Ovary (tissue), 9 donors: ENCODE measurements around the gene RNF32. TPM values are rescaled to one million over a fixed set of nuclear protein-coding genes. Genes with fewer than 3 reads are reported as not detected.

Source experiments
- DNase-seq, 5 donors: peaks; one replicate each; pipeline ENCODE4 v3.0.0-alpha.2; 2019 to 2020
- H3K27ac ChIP-seq, 2 donors: fragments of 200-600 bp; one replicate each; pipeline versions ENCODE4 v1.5.1 to v1.8.0; 2019 to 2022
- H3K27me3 ChIP-seq: fragments of 200-600 bp; one replicate; pipeline ENCODE4 v1.8.0; 2022
- H3K36me3 ChIP-seq: fragments of 200-600 bp; sonication (generic); one replicate; pipeline ENCODE4 v1.5.1; 2019
- H3K4me1 ChIP-seq: one replicate; pipeline ENCODE4 v1.8.1; 2013; ENCODE audit warnings: mild to moderate bottlenecking, moderate library complexity; ENCODE audit not compliant: insufficient read depth
- H3K4me3 ChIP-seq: fragments of 200-600 bp; sonication (generic); one replicate; pipeline ENCODE4 v1.5.1; 2017
- H3K9me3 ChIP-seq, 2 donors: fragments of 200-600 bp in 1 of 2; sonication (generic) in 1 of 2; one replicate each; pipeline versions ENCODE4 v1.5.1 to v1.8.1; 2013 to 2019; ENCODE audit warnings: mild to moderate bottlenecking in 1 of 2, moderate library complexity in 1 of 2
- CTCF ChIP-seq, 3 donors: fragments of 450-650 bp in 2 of 3; fragments of 200-600 bp in 1 of 3; IDR thresholded peaks; one replicate each; pipeline versions ENCODE4 v1.5.1 to v1.8.0; 2016 to 2022; ENCODE audit warnings: antibody characterized with exemption in 3 of 3, mild to moderate bottlenecking in 1 of 3
- EP300 ChIP-seq: sonication (generic); formaldehyde crosslinking; IDR thresholded peaks from one replicate; pipeline ENCODE4 v1.6.1; 2017; ENCODE audit warnings: antibody characterized with exemption
- POLR2A ChIP-seq: fragments of 450-650 bp; IDR thresholded peaks from one replicate; pipeline ENCODE4 v1.6.1; 2017; ENCODE audit warnings: antibody characterized with exemption, mild to moderate bottlenecking, moderate library complexity
- WGBS, 3 donors: extraction: QIAGEN DNeasy Blood & Tissue Kit in 1 of 3; methylation state at CpG; one replicate each; pipeline versions ENCODE4 v1.1.5 to v1.1.7; 2013 to 2017; 5-methylcytosine and 5-hydroxymethylcytosine counted together
- intact Hi-C, 4 donors: fragments of 100-400 bp; cut with DNase I; formaldehyde crosslinking; loops; one replicate each; pipeline versions ENCODE4 v1.11.0 to v1.15.1; 2022 to 2023
- polyA plus RNA-seq, 2 donors: library from polyadenylated mRNA; stranded (reverse); fragments of 200-250 nt in 1 of 2; fragments of 350-450 nt in 1 of 2; fragmentation: Illumina TruSeq in 1 of 2; extraction: RNeasy Lipid Tissue Mini Kit (QIAGEN cat#74804) in 1 of 2; gene quantifications; one replicate each; pipeline ENCODE4 v1.2.3, GENCODE V29; 2013 to 2014
- total RNA-seq, 7 donors: library from RNA; depleted of rRNA in 2 of 7; stranded (reverse); fragments of >200 nt in 2 of 7; fragmentation: NEBNext Ultra II Directional in 3 of 7; extraction: Animal tissue kit (Norgen Biotek cat#: 25700) in 3 of 7; gene quantifications; one replicate each; pipeline versions ENCODE4 v1.1.0 to v1.2.4, GENCODE V29; 2016 to 2023
- donor health status: DM: no; HTN: no; CAD: no; lungs with moderate emphysema.
- donor health status: DM: no; HTN: no; CAD: no.
- donor health status: Bipolar disorder and iron deficiency.
- donor health status: DM: yes; HTN: yes; CAD: no.
- donor health status: DM: no; HTN: no; CAD: no.
- donor health status: DM: yes; HTN: yes; CAD: no.

Gene RNF32
- total and polyA plus RNA-seq, 9 donors, result 0.72 to 2.3 (median 1.6) TPM

GRCh38 chr7:156602283-156602682 is 38.3 kb upstream of the RNF32 start:
- Histone ChIP-seq H3K4me3 (no peak overlapping the region), H3K4me1 (no peaks in the 10 kb centered on the region), H3K27ac (no peak overlapping the region), H3K9me3 (no peaks in the 10 kb centered on the region), H3K27me3 (no peaks in the 10 kb centered on the region), H3K36me3 (no peaks in the 10 kb centered on the region)
- WGBS, 3 donors, result 63 to 73% (median 69%) methylated on average over 4 of the region's 4 CpGs
- TF ChIP-seq EP300, result no peak
- TF ChIP-seq CTCF (IDR thresholded peaks at IDR 0.05), result no peak
- no peak for TF ChIP-seq POLR2A
- intact Hi-C loops, result no loop called here
- DNase-seq, result no peak

- no peak for DNase-seq
- Histone ChIP-seq H3K27me3 (no peaks in the 10 kb centered on the region), H3K27ac (no peak overlapping the region), H3K4me3 (no peak overlapping the region), H3K4me1 (peaks cover 1% of the 10 kb centered on the region), H3K36me3 (no peaks in the 10 kb centered on the region), H3K9me3 (no peaks in the 10 kb centered on the region)
- 71 to 80% (median 74%) methylated on average over 6 of the region's 6 CpGs for WGBS, 3 donors
- TF ChIP-seq POLR2A (no peak), EP300 (no peak), CTCF (IDR thresholded peaks at IDR 0.05) (no peak)
- intact Hi-C loops, result no loop called here
Observed at GRCh38 chr7:156603011-156603410, 37.6 kb upstream of the RNF32 start.

- H3K27me3 ChIP-seq, result no peaks in the 10 kb centered on the region
- intact Hi-C loops, result no loop called here
- no peak overlapping the region for H3K4me3 ChIP-seq
- H3K27ac ChIP-seq, result no peak overlapping the region
- H3K9me3 ChIP-seq, result no peaks in the 10 kb centered on the region
- no peaks in the 10 kb centered on the region for H3K36me3 ChIP-seq
- peaks cover 1% of the 10 kb centered on the region for H3K4me1 ChIP-seq
- no peak for TF ChIP-seq EP300
- no peak for TF ChIP-seq CTCF (IDR thresholded peaks at IDR 0.05)
- no peak for TF ChIP-seq POLR2A
- 86 to 90% (median 87%) methylated on average over 7 of the region's 7 CpGs for WGBS, 3 donors
- no peak for DNase-seq
Observed at GRCh38 chr7:156603629-156604028, 36.9 kb upstream of the RNF32 start.

- DNase-seq, result no peak
- no peak overlapping the region for H3K27ac ChIP-seq
- 71 to 80% (median 73%) methylated on average over 15 of the region's 15 CpGs for WGBS, 3 donors
- no peaks in the 10 kb centered on the region for H3K9me3 ChIP-seq
- H3K4me1 ChIP-seq, result peaks cover 1% of the 10 kb centered on the region
- no peak overlapping the region for H3K4me3 ChIP-seq
- no peaks in the 10 kb centered on the region for H3K36me3 ChIP-seq
- TF ChIP-seq CTCF (IDR thresholded peaks at IDR 0.05), result no peak
- TF ChIP-seq EP300, result no peak
- no peak for TF ChIP-seq POLR2A
- H3K27me3 ChIP-seq, result no peaks in the 10 kb centered on the region
- intact Hi-C loops, result no loop called here
Observed at GRCh38 chr7:156604311-156604710, 36.3 kb upstream of the RNF32 start.
